ENCODE data around the gene SIGLEC5. TPM values are rescaled to one million over a fixed set of nuclear protein-coding genes. Genes with fewer than 3 reads are reported as not detected.

The SIGLEC5 gene
- polyA plus RNA-seq, 4 donors, result 0.10 to 0.53 (median 0.22) TPM; not detected in 1

Other genes with a start within 250 kb of the SIGLEC5 start
- gene LIM2, start 242.4 kb downstream of the SIGLEC5 start, polyA plus RNA-seq (ENCODE audit: insufficient read length in 4 of 4), result under 1 TPM; 0.24 to 0.47 (median 0.29) TPM
- gene C19orf84, start 239.8 kb downstream of the SIGLEC5 start, polyA plus RNA-seq (ENCODE audit: insufficient read length in 4 of 4), result under 1 TPM; 0.11 to 0.36 (median 0.23) TPM
- gene SIGLEC10, start 212.8 kb downstream of the SIGLEC5 start, polyA plus RNA-seq (ENCODE audit: insufficient read length in 4 of 4), result 1 to 10 TPM in 2 of 4 donors, under 1 TPM in 2; 0.87 to 1.3 (median 1.1) TPM
- gene SIGLEC8, start 171.9 kb downstream of the SIGLEC5 start, polyA plus RNA-seq (ENCODE audit: insufficient read length in 4 of 4), result under 1 TPM in 2 of 4 donors, not detected in 2; 0.05 to 0.08 TPM
- gene CEACAM18, start 151.9 kb downstream of the SIGLEC5 start, polyA plus RNA-seq (ENCODE audit: insufficient read length in 4 of 4), result not detected
- under 1 TPM in 3 of 4 donors, not detected in 1; 0.04 to 0.13 (median 0.11) TPM for gene SIGLEC12, start 128.6 kb downstream of the SIGLEC5 start, polyA plus RNA-seq (ENCODE audit: insufficient read length in 4 of 4)
- under 1 TPM in 3 of 4 donors, not detected in 1; 0.12 to 0.25 (median 0.19) TPM for gene SIGLEC6, start 98.7 kb downstream of the SIGLEC5 start, polyA plus RNA-seq (ENCODE audit: insufficient read length in 4 of 4)
- 10 to 100 TPM; 14.6 to 19.9 (median 17.6) TPM for gene ZNF175, start 59.1 kb downstream of the SIGLEC5 start, polyA plus RNA-seq (ENCODE audit: insufficient read length in 4 of 4)
- 1 to 10 TPM in 2 of 4 donors, under 1 TPM in 1, not detected in 1; 0.91 to 1.6 (median 1.5) TPM for gene SIGLEC14, start 16.4 kb upstream of the SIGLEC5 start, polyA plus RNA-seq (ENCODE audit: insufficient read length in 4 of 4)
- gene SPACA6, start 62.9 kb upstream of the SIGLEC5 start, polyA plus RNA-seq (ENCODE audit: insufficient read length in 4 of 4), result 10 to 100 TPM; 12.3 to 19.4 (median 15.7) TPM
- under 1 TPM in 3 of 4 donors, not detected in 1; 0.05 to 0.13 (median 0.10) TPM for gene HAS1, start 93.6 kb upstream of the SIGLEC5 start, polyA plus RNA-seq (ENCODE audit: insufficient read length in 4 of 4)
- gene FPR1, start 121.5 kb upstream of the SIGLEC5 start, polyA plus RNA-seq (ENCODE audit: insufficient read length in 4 of 4), result 1 to 10 TPM in 3 of 4 donors, under 1 TPM in 1; 0.54 to 3.7 (median 1.3) TPM
- under 1 TPM in 3 of 4 donors, not detected in 1; 0.22 to 0.34 (median 0.25) TPM for gene FPR2, start 130.8 kb upstream of the SIGLEC5 start, polyA plus RNA-seq (ENCODE audit: insufficient read length in 4 of 4)
- under 1 TPM; 0.33 to 0.70 (median 0.42) TPM for gene FPR3, start 164.8 kb upstream of the SIGLEC5 start, polyA plus RNA-seq (ENCODE audit: insufficient read length in 4 of 4)